Smooth muscle cell (in vitro differentiated cells): ENCODE results near the gene DPH7. TPM values are rescaled to one million over a fixed set of nuclear protein-coding genes. Genes with fewer than 3 reads are reported as not detected.
"Not testable (repeated sequence)": the region's sequence is repeated elsewhere in the genome, so short reads cannot be mapped to it uniquely, and the experiment has no call there.

Source experiments
- DNase-seq: peaks from one replicate; lab custom pipeline; 2025; ENCODE audit not compliant: unreplicated experiment; lab: John Stamatoyannopoulos, UW
- H2AFZ ChIP-seq: fragments of 200-600 bp; sonication (generic); 2 replicates; pipeline ENCODE4 v1.6.0; 2016; ENCODE audit warnings: antibody characterized with exemption, low read depth, mild to moderate bottlenecking
- H3F3A ChIP-seq: fragments of 200-600 bp; sonication (generic); 2 replicates; pipeline ENCODE4 v1.6.0; 2017; ENCODE audit warnings: antibody characterized with exemption, low read depth
- H3K27ac ChIP-seq: fragments of 200-600 bp; sonication (generic); 2 replicates; pipeline ENCODE4 v1.5.1; 2016; ENCODE audit warnings: low read depth, mild to moderate bottlenecking
- H3K27me3 ChIP-seq: fragments of 200-600 bp; sonication (generic); 2 replicates; pipeline ENCODE4 v1.6.1; 2016; ENCODE audit warnings: low read depth, mild to moderate bottlenecking
- H3K36me3 ChIP-seq: fragments of 200-600 bp; sonication (generic); 2 replicates; pipeline ENCODE4 v1.5.1; 2016; ENCODE audit warnings: low read depth
- H3K4me1 ChIP-seq: fragments of 200-600 bp; sonication (generic); 2 replicates; pipeline ENCODE4 v1.5.1; 2016; ENCODE audit warnings: low read depth
- H3K4me2 ChIP-seq: fragments of 200-600 bp; sonication (generic); 2 replicates; pipeline ENCODE4 v1.6.0; 2016; ENCODE audit warnings: mild to moderate bottlenecking
- H3K4me3 ChIP-seq: fragments of 200-600 bp; sonication (generic); 2 replicates; pipeline ENCODE4 v1.5.1; 2016; ENCODE audit warnings: mild to moderate bottlenecking
- H3K79me2 ChIP-seq: fragments of 200-600 bp; sonication (generic); 2 replicates; pipeline ENCODE4 v1.6.0; 2016; ENCODE audit warnings: low read depth, mild to moderate bottlenecking
- H3K9ac ChIP-seq: fragments of 200-600 bp; sonication (generic); 2 replicates; pipeline ENCODE4 v1.6.0; 2016; ENCODE audit warnings: low read depth
- H3K9me3 ChIP-seq: fragments of 200-600 bp; sonication (generic); replicated peaks from 2 replicates; pipeline ENCODE4 v1.5.1; 2016; ENCODE audit warnings: low read depth
- H4K20me1 ChIP-seq: fragments of 200-600 bp; sonication (generic); 2 replicates; pipeline ENCODE4 v1.6.0; 2016; ENCODE audit warnings: low read depth
- WGBS: methylation state at CpG from one replicate; pipeline ENCODE4 v1.1.7; 2016; ENCODE audit warnings: low lambda C conversion rate; 5-methylcytosine and 5-hydroxymethylcytosine counted together
- polyA plus RNA-seq: library from polyadenylated mRNA; unstranded; fragments of >200 nt; fragmentation: Nextera tagmentation; extraction: Ambion mirVana; gene quantifications from 2 replicates; pipeline ENCODE4 v1.2.1, GENCODE V29; 2016
- total RNA-seq: library from RNA; depleted of rRNA; stranded (reverse); fragments of >200 nt; gene quantifications from 2 replicates; pipeline ENCODE4 v1.2.3, GENCODE V29; 2014
- TF ChIP-seq, protein P1 (sequence below): fragments of 200-600 bp; sonication (generic); IDR thresholded peaks from 2 replicates; pipeline ENCODE4 v1.5.1; 2017; ENCODE audit warnings: borderline replicate concordance, mild to moderate bottlenecking, antibody characterized with exemption; ENCODE audit not compliant: insufficient read depth, poor library complexity, severe bottlenecking

DPH7 gene
- total and polyA plus RNA-seq, 2 experiments from 2014 or later: 18.2 to 21.8 TPM

GRCh38 chr9:137511758-137512463 is 66.8 kb downstream of the DPH7 start:
- Histone ChIP-seq H3K27me3 (no peaks in the 10 kb centered on the region), H3K9ac (no peak overlapping the region), H3K9me3 (no peaks in the 10 kb centered on the region), H3F3A (no peaks in the 10 kb centered on the region), H3K4me1 (no peaks in the 10 kb centered on the region), H3K36me3 (no peaks in the 10 kb centered on the region), H4K20me1 (no peaks in the 10 kb centered on the region), H3K4me2 (no peak overlapping the region), H3K79me2 (no peaks in the 10 kb centered on the region), H3K4me3 (no peak overlapping the region), H3K27ac (no peak overlapping the region), H2AFZ (no peak overlapping the region)
- TF ChIP-seq, protein P1, sequence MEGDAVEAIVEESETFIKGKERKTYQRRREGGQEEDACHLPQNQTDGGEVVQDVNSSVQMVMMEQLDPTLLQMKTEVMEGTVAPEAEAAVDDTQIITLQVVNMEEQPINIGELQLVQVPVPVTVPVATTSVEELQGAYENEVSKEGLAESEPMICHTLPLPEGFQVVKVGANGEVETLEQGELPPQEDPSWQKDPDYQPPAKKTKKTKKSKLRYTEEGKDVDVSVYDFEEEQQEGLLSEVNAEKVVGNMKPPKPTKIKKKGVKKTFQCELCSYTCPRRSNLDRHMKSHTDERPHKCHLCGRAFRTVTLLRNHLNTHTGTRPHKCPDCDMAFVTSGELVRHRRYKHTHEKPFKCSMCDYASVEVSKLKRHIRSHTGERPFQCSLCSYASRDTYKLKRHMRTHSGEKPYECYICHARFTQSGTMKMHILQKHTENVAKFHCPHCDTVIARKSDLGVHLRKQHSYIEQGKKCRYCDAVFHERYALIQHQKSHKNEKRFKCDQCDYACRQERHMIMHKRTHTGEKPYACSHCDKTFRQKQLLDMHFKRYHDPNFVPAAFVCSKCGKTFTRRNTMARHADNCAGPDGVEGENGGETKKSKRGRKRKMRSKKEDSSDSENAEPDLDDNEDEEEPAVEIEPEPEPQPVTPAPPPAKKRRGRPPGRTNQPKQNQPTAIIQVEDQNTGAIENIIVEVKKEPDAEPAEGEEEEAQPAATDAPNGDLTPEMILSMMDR: no peak
- WGBS: 94% methylated on average over 25 of the region's 25 CpGs
- no peak for DNase-seq

GRCh38 chr9:137511126-137511525 is 67.6 kb downstream of the DPH7 start:
- H3F3A ChIP-seq, H3K27me3 ChIP-seq, H4K20me1 ChIP-seq, H2AFZ ChIP-seq, H3K4me3 ChIP-seq, H3K79me2 ChIP-seq, H3K9ac ChIP-seq, H3K4me2 ChIP-seq, DNase-seq, H3K9me3 ChIP-seq, H3K27ac ChIP-seq, H3K4me1 ChIP-seq, H3K36me3 ChIP-seq: not testable (repeated sequence)
- whole genome bisulfite sequencing: 95% methylated on average over 22 of the region's 22 CpGs

- no peaks in the 10 kb centered on the region for H3K27me3 ChIP-seq
- no peaks in the 10 kb centered on the region for H3K9me3 ChIP-seq
- TF ChIP-seq, protein P1: no peak
- no peak for DNase-seq
- no peak overlapping the region for H3K4me2 ChIP-seq
- H3K9ac ChIP-seq: no peak overlapping the region
- H3K36me3 ChIP-seq: no peaks in the 10 kb centered on the region
- no peak overlapping the region for H3K27ac ChIP-seq
- no peak overlapping the region for H2AFZ ChIP-seq
- 98% methylated on average over 14 of the region's 14 CpGs for WGBS
- no peaks in the 10 kb centered on the region for H4K20me1 ChIP-seq
- H3K4me1 ChIP-seq: no peaks in the 10 kb centered on the region
- H3F3A ChIP-seq: no peaks in the 10 kb centered on the region
- H3K79me2 ChIP-seq: no peaks in the 10 kb centered on the region
- H3K4me3 ChIP-seq: no peak overlapping the region
Observed at GRCh38 chr9:137509198-137509597, 69.5 kb downstream of the DPH7 start.

DNA sequence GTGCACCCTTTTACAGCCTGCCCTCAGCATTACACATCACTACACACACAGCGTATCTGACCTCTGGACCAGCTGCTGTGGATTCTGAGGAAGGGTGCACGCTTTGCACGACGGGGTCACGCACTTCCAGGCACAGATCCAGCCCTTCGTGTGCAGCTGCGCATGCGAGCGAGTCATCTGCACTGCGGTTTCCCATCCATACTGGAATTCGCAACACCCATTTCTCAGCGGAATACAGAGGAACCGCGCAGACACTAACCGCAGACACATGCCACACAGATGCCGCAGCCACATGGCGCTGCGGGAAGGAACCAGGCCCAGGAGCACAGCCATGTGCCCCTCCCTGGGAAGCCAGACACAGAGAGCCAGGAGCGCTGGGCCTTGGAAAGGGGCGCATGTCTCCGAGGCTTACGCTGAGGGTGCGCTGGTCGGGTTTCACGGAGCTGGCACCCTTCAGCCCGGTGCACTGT is 72.0 kb downstream of the DPH7 start:
- WGBS: 92% methylated on average over 26 of the region's 26 CpGs
- no peak overlapping the region for H3K27ac ChIP-seq
- H3F3A ChIP-seq: no peaks in the 10 kb centered on the region
- H3K4me1 ChIP-seq: no peaks in the 10 kb centered on the region
- H3K9ac ChIP-seq: no peak overlapping the region
- no peaks in the 10 kb centered on the region for H3K9me3 ChIP-seq
- H3K4me2 ChIP-seq: no peak overlapping the region
- H2AFZ ChIP-seq: no peak overlapping the region
- TF ChIP-seq, protein P1: no peak
- no peaks in the 10 kb centered on the region for H4K20me1 ChIP-seq
- H3K27me3 ChIP-seq: no peaks in the 10 kb centered on the region
- no peaks in the 10 kb centered on the region for H3K36me3 ChIP-seq
- no peak overlapping the region for H3K4me3 ChIP-seq
- DNase-seq: no peak
- H3K79me2 ChIP-seq: no peaks in the 10 kb centered on the region
